ENCODE results near the gene TPM2.
"Not testable (repeated sequence)": the region's sequence is repeated elsewhere in the genome, so short reads cannot be mapped to it uniquely, and the experiment has no call there.

Gene TPM2

GRCh38 chr9:35651956-35652828 lies 37.5 kb downstream of the TPM2 start:
- Histone ChIP-seq H3K27ac (ENCODE audit: low read depth, low read length) (peak overlapping the region; percentile 70), H3K79me2 (ENCODE audit: control insufficient read depth, insufficient read depth, low read length, unreplicated experiment) (no peaks in the 10 kb centered on the region), H2AFZ (ENCODE audit: low read length, unreplicated experiment) (no peak overlapping the region), H3K27me3 (ENCODE audit: insufficient read depth, low read length) (no peaks in the 10 kb centered on the region), H3K4me3 (ENCODE audit: low read depth, low read length) (no peak overlapping the region), H3K4me1 (ENCODE audit: control insufficient read depth, insufficient read depth, low read length, unreplicated experiment) (peaks cover 43% of the 10 kb centered on the region), H3K36me3 (ENCODE audit: insufficient read depth, low read length) (no peaks in the 10 kb centered on the region)

GRCh38 chr9:35650341-35651158 lies 39.2 kb downstream of the TPM2 start, which contains the start of gene SIT1:
Gene SIT1 (minus strand): TSS chr9:35650931. CDS start chr9:35650853, 78 bp downstream.
- Histone ChIP-seq H2AFZ (ENCODE audit: low read length, unreplicated experiment) (peak within 1 kb of the TSS; percentile 9), H3K36me3 (ENCODE audit: insufficient read depth, low read length) (no peaks in the 10 kb centered on the region), H3K27ac (ENCODE audit: low read depth, low read length) (peak within 1 kb of the TSS; percentile 4; the same call in 1 of the 2 replicates), H3K4me3 (ENCODE audit: low read depth, low read length) (no peak within 1 kb of the TSS), H3K4me1 (ENCODE audit: control insufficient read depth, insufficient read depth, low read length, unreplicated experiment) (peaks cover 50% of the 10 kb centered on the region), H3K79me2 (ENCODE audit: control insufficient read depth, insufficient read depth, low read length, unreplicated experiment) (no peaks in the 10 kb centered on the region), H3K27me3 (ENCODE audit: insufficient read depth, low read length) (no peaks in the 10 kb centered on the region)

GRCh38 chr9:35649431-35650340 lies 40.0 kb downstream of the TPM2 start:
- H3K27ac ChIP-seq (ENCODE audit: low read depth, low read length): peak overlapping the region; percentile 4; the same call in 1 of the 2 replicates
- H2AFZ ChIP-seq (ENCODE audit: low read length, unreplicated experiment): peak overlapping the region; percentile 9
- peaks cover 54% of the 10 kb centered on the region for H3K4me1 ChIP-seq (ENCODE audit: control insufficient read depth, insufficient read depth, low read length, unreplicated experiment)
- H3K4me3 ChIP-seq (ENCODE audit: low read depth, low read length): no peak overlapping the region
- no peaks in the 10 kb centered on the region for H3K27me3 ChIP-seq (ENCODE audit: insufficient read depth, low read length)
- H3K36me3 ChIP-seq (ENCODE audit: insufficient read depth, low read length): no peaks in the 10 kb centered on the region
- no peaks in the 10 kb centered on the region for H3K79me2 ChIP-seq (ENCODE audit: control insufficient read depth, insufficient read depth, low read length, unreplicated experiment)

GRCh38 chr9:35646533-35647265 lies 43.0 kb downstream of the TPM2 start:
- H3K79me2 ChIP-seq (ENCODE audit: control insufficient read depth, insufficient read depth, low read length, unreplicated experiment): no peaks in the 10 kb centered on the region
- peak overlapping the region; percentile 87 for H3K4me3 ChIP-seq (ENCODE audit: low read depth, low read length)
- no peaks in the 10 kb centered on the region for H3K27me3 ChIP-seq (ENCODE audit: insufficient read depth, low read length)
- H3K36me3 ChIP-seq (ENCODE audit: insufficient read depth, low read length): no peaks in the 10 kb centered on the region
- peak overlapping the region; percentile 54; the same call in 1 of the 2 replicates for H3K27ac ChIP-seq (ENCODE audit: low read depth, low read length)
- peaks cover 46% of the 10 kb centered on the region for H3K4me1 ChIP-seq (ENCODE audit: control insufficient read depth, insufficient read depth, low read length, unreplicated experiment)
- H2AFZ ChIP-seq (ENCODE audit: low read length, unreplicated experiment): peak overlapping the region; percentile 84

- Histone ChIP-seq H3K36me3 (ENCODE audit: insufficient read depth, low read length) (no peaks in the 10 kb centered on the region), H3K79me2 (ENCODE audit: control insufficient read depth, insufficient read depth, low read length, unreplicated experiment) (no peaks in the 10 kb centered on the region), H3K4me1 (ENCODE audit: control insufficient read depth, insufficient read depth, low read length, unreplicated experiment) (peaks cover 46% of the 10 kb centered on the region), H3K4me3 (ENCODE audit: low read depth, low read length) (peak overlapping the region; percentile 87), H2AFZ (ENCODE audit: low read length, unreplicated experiment) (peak overlapping the region; percentile 84), H3K27ac (ENCODE audit: low read depth, low read length) (peak overlapping the region; percentile 54; the same call in 1 of the 2 replicates), H3K27me3 (ENCODE audit: insufficient read depth, low read length) (no peaks in the 10 kb centered on the region)
Measured at GRCh38 chr9:35646153-35646532, 43.6 kb downstream of the TPM2 start.

GRCh38 chr9:35645736-35646135 lies 44.0 kb downstream of the TPM2 start:
- H2AFZ ChIP-seq (ENCODE audit: low read length, unreplicated experiment); H3K79me2 ChIP-seq (ENCODE audit: control insufficient read depth, insufficient read depth, low read length, unreplicated experiment); H3K27me3 ChIP-seq (ENCODE audit: insufficient read depth, low read length); H3K36me3 ChIP-seq (ENCODE audit: insufficient read depth, low read length); H3K27ac ChIP-seq (ENCODE audit: low read depth, low read length): not testable (repeated sequence)
- peaks cover 46% of the 10 kb centered on the region for H3K4me1 ChIP-seq (ENCODE audit: control insufficient read depth, insufficient read depth, low read length, unreplicated experiment)
- peak overlapping the region; percentile 87 for H3K4me3 ChIP-seq (ENCODE audit: low read depth, low read length)

- H3K27me3 ChIP-seq (ENCODE audit: insufficient read depth, low read length): no peaks in the 10 kb centered on the region
- H3K79me2 ChIP-seq (ENCODE audit: control insufficient read depth, insufficient read depth, low read length, unreplicated experiment): no peaks in the 10 kb centered on the region
- H3K27ac ChIP-seq (ENCODE audit: low read depth, low read length): no peak overlapping the region
- no peak overlapping the region for H3K4me3 ChIP-seq (ENCODE audit: low read depth, low read length)
- H2AFZ ChIP-seq (ENCODE audit: low read length, unreplicated experiment): no peak overlapping the region
- H3K36me3 ChIP-seq (ENCODE audit: insufficient read depth, low read length): no peaks in the 10 kb centered on the region
- H3K4me1 ChIP-seq (ENCODE audit: control insufficient read depth, insufficient read depth, low read length, unreplicated experiment): peaks cover 21% of the 10 kb centered on the region
Measured at GRCh38 chr9:35643046-35643445, 46.7 kb downstream of the TPM2 start.

GRCh38 chr9:35641478-35641877 lies 48.2 kb downstream of the TPM2 start:
- H3K27ac ChIP-seq (ENCODE audit: low read depth, low read length); H2AFZ ChIP-seq (ENCODE audit: low read length, unreplicated experiment); H3K79me2 ChIP-seq (ENCODE audit: control insufficient read depth, insufficient read depth, low read length, unreplicated experiment); H3K36me3 ChIP-seq (ENCODE audit: insufficient read depth, low read length); H3K27me3 ChIP-seq (ENCODE audit: insufficient read depth, low read length); H3K4me3 ChIP-seq (ENCODE audit: low read depth, low read length): not testable (repeated sequence)
- peaks cover 17% of the 10 kb centered on the region for H3K4me1 ChIP-seq (ENCODE audit: control insufficient read depth, insufficient read depth, low read length, unreplicated experiment)

GRCh38 chr9:35640431-35640830 lies 49.3 kb downstream of the TPM2 start:
- not testable (repeated sequence) for H2AFZ ChIP-seq (ENCODE audit: low read length, unreplicated experiment); H3K79me2 ChIP-seq (ENCODE audit: control insufficient read depth, insufficient read depth, low read length, unreplicated experiment); H3K27me3 ChIP-seq (ENCODE audit: insufficient read depth, low read length); H3K4me3 ChIP-seq (ENCODE audit: low read depth, low read length); H3K4me1 ChIP-seq (ENCODE audit: control insufficient read depth, insufficient read depth, low read length, unreplicated experiment); H3K36me3 ChIP-seq (ENCODE audit: insufficient read depth, low read length); H3K27ac ChIP-seq (ENCODE audit: low read depth, low read length)

Measured in ACC112 (cell line).